LNCAP (cell line): ENCODE measurements around the gene ANKRD44.

Experiments
- CTCF ChIP-seq: fragments of 450-650 bp; IDR thresholded peaks from 2 replicates; pipeline ENCODE4 v1.5.1; 2017; ENCODE audit warnings: mild to moderate bottlenecking

The ANKRD44 gene

DNA sequence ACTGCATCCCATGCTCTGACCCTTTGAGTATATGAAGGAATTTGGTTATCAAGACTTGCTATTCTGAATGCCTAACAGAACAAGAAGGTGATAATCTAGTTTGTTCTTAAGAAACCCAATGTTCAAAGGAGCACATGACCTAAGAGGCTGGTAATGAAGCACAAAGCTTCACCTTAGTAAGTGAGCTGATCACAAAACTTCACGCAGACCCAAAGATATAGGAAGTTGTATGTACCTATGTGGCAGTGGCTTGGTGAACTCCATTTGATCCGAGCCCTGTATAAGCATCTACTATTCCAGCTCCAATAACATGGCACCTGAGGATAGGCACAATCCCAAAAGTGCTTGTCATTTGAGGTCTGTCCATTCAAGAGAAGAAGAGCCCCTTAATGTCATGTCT, 78.6 kb downstream of the ANKRD44 start:
- TF ChIP-seq CTCF = no peak

- no peak for TF ChIP-seq CTCF
These were observed 80.8 kb downstream of the ANKRD44 start for GRCh38 chr2:197229509-197230443.

- TF ChIP-seq CTCF = no peak
These were observed 87.1 kb downstream of the ANKRD44 start for GRCh38 chr2:197223451-197223850.

DNA sequence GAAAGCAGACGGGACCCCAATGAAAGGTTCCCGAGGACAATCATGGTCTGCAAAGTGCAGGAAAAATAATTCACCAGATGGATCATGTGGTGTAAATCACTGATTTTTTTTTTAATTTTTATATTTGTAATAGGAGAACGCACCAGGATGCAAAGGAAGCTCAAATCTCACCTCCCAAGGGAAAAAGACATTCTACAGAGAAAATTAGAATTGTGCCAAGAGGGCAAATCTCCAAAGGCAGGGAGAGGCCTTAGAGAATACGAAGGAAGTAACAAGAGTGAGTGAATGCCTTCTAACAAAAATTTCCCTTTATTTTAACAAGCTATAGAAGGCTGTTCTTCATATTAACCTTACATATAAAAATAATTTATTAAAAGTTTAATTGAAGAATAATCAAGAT, 90.9 kb downstream of the ANKRD44 start:
- no peak for TF ChIP-seq CTCF

DNA sequence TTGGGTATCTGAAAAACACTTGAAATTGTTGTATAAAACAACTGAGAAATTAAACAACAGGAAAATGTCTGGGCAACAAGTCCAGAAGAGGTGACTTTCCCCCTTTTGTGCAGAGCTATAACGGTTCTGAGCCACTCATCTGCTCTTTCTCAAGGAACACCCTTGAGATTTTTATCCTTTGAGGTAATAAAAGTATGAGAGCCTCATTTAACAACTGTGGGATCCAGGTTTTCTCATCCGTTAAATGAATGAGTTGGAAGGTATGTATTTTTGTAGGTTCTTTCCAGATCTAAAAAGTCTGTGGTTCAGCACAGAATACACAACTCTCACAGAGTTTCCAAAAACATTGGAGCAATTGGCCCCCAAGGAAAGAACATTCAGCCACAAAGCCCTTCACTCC, 93.0 kb downstream of the ANKRD44 start:
- no peak for TF ChIP-seq CTCF

- no peak for TF ChIP-seq CTCF
These were observed 94.1 kb downstream of the ANKRD44 start for GRCh38 chr2:197216361-197216979.

DNA sequence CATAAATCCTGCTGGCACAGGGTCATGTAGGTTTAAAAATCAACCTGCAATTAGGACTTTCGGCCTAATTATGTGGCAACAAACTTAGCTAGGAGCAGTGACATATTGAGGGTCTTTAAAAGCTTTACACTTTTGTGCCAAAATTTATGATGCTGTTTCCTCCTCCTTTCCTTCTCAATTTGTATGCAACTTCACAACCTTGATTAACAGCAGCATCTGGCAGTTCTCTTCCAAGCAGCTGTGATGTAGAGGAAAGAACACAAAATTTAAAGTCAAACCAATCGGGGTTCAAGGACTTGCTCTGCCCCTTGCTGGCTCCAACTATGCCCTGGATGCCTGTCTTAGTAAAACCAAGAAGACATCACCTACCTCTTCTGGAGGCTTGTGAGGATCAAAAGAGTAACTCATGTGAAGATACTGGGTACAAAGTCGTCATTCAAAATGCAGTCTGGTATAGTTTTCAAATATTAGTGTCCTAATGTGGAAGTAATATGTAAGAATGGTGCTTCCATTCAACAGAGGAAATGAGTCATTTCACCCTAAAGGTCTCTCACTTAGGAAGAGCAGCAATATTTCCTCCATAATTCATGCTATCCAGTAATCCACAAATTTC, 94.7 kb downstream of the ANKRD44 start:
- no peak for TF ChIP-seq CTCF
